Right lung (tissue), 5 donors: Measurements from ENCODE around the gene QRICH2. TPM values are rescaled to one million over a fixed set of nuclear protein-coding genes. Genes with fewer than 3 reads are reported as not detected.
"Not testable (repeated sequence)": the region's sequence is repeated elsewhere in the genome, so short reads cannot be mapped to it uniquely, and the experiment has no call there.

Source experiments
- DNase-seq, 2 donors: peaks; one replicate each; pipeline ENCODE4 v3.0.0-alpha.2; 2013
- polyA plus RNA-seq, 5 donors: library from polyadenylated mRNA; unstranded; fragments of 120-200 nt; gene quantifications; one replicate each; pipeline versions ENCODE4 v1.2.1 to v1.2.3, GENCODE V29; 2013; ENCODE audit warnings: inconsistent platforms in 1 of 5, low replicate concordance in 1 of 5; ENCODE audit not compliant: insufficient read length in 5 of 5, insufficient read depth in 1 of 5

The QRICH2 gene
- polyA plus RNA-seq, 5 donors = 5.0 to 10.2 (median 6.2) TPM

- no peak for DNase-seq
These were observed 74.3 kb downstream of the QRICH2 start for GRCh38 chr17:76233588-76234353.

- peak; percentile 55 to 68 for DNase-seq
These were observed 75.7 kb downstream of the QRICH2 start for GRCh38 chr17:76232342-76232741.

- not testable (repeated sequence) for DNase-seq
These were observed 81.3 kb downstream of the QRICH2 start for GRCh38 chr17:76226749-76227148.

- DNase-seq = not testable (repeated sequence)
These were observed 82.5 kb downstream of the QRICH2 start for GRCh38 chr17:76225373-76226086.

Other genes with a start within 250 kb of the QRICH2 start
- gene SRP68, start 235.8 kb downstream of the QRICH2 start, polyA plus RNA-seq = 100 to 1,000 TPM in 3 of 5 donors, 10 to 100 TPM in 2; 92.3 to 111 (median 101) TPM
- gene GALR2, start 233.5 kb downstream of the QRICH2 start, polyA plus RNA-seq = under 1 TPM in 2 of 5 donors, not detected in 3; 0.10 to 0.27 TPM
- gene ZACN, start 229.1 kb downstream of the QRICH2 start, polyA plus RNA-seq = 10 to 100 TPM in 3 of 5 donors, 1 to 10 TPM in 2; 4.1 to 22.2 (median 16.1) TPM
- gene EXOC7, start 204.5 kb downstream of the QRICH2 start, polyA plus RNA-seq = 100 to 1,000 TPM; 152 to 171 (median 166) TPM
- 10 to 100 TPM; 13.5 to 33.9 (median 20.6) TPM for gene FOXJ1, start 167.0 kb downstream of the QRICH2 start, polyA plus RNA-seq
- 10 to 100 TPM in 1 of 5 donors, 1 to 10 TPM in 4; 7.5 to 11.1 (median 8.6) TPM for gene RNF157, start 67.8 kb downstream of the QRICH2 start, polyA plus RNA-seq
- gene UBALD2, start 42.9 kb downstream of the QRICH2 start, polyA plus RNA-seq = 10 to 100 TPM; 20.4 to 47.9 (median 25.2) TPM
- 10 to 100 TPM; 76.4 to 93.8 (median 82.5) TPM for gene PRPSAP1, start 45.6 kb upstream of the QRICH2 start, polyA plus RNA-seq
- gene SPHK1, start 76.3 kb upstream of the QRICH2 start, polyA plus RNA-seq = 1 to 10 TPM; 3.2 to 9.1 (median 4.3) TPM
- 10 to 100 TPM; 21.0 to 28.6 (median 22.3) TPM for gene UBE2O, start 144.9 kb upstream of the QRICH2 start, polyA plus RNA-seq
- gene AANAT, start 159.3 kb upstream of the QRICH2 start, polyA plus RNA-seq = under 1 TPM in 3 of 5 donors, not detected in 2; 0.05 to 0.22 (median 0.19) TPM
- 10 to 100 TPM in 1 of 5 donors, 1 to 10 TPM in 4; 4.9 to 10.9 (median 9.0) TPM for gene RHBDF2, start 193.1 kb upstream of the QRICH2 start, polyA plus RNA-seq
- 10 to 100 TPM; 16.5 to 43.8 (median 30.4) TPM for gene CYGB, start 229.4 kb upstream of the QRICH2 start, polyA plus RNA-seq
- gene PRCD, start 231.8 kb upstream of the QRICH2 start, polyA plus RNA-seq = 10 to 100 TPM in 2 of 5 donors, 1 to 10 TPM in 3; 6.2 to 10.6 (median 9.2) TPM